T-helper 9 cell (primary cell): ENCODE results near the gene AANAT.
A peak's percentile ranks its signal among the peaks of the same experiment; 100 is the strongest.
"Not testable (repeated sequence)": the region's sequence is repeated elsewhere in the genome, so short reads cannot be mapped to it uniquely, and the experiment has no call there.

ENCODE experiments used
- DNase-seq: peaks from one replicate; pipeline ENCODE4 v3.0.0-alpha.2; 2020

Gene AANAT

GRCh38 chr17:76508472-76509063 is 41.2 kb downstream of the AANAT start:
- DNase-seq: not testable (repeated sequence)

DNA sequence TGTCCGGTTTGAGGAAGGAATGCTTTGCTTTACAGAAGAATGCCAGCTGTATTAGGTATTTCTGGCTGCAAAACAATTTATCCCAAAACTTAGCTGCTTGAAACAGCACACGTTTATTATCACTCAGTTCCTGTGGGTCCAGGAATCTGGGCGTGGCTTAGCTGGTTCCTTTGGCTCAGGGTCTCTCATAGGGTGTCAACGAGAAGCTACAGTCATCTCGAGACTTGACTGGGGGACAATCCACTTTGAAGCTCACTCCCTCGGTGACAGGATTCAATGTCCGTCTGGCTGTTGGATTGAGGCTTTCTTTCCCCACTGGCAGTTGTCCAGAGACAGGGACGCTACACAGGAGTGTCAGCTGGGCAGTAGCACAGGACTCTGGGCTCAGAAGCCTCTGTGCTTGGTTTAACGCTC is 43.4 kb downstream of the AANAT start:
- no peak for DNase-seq

DNA sequence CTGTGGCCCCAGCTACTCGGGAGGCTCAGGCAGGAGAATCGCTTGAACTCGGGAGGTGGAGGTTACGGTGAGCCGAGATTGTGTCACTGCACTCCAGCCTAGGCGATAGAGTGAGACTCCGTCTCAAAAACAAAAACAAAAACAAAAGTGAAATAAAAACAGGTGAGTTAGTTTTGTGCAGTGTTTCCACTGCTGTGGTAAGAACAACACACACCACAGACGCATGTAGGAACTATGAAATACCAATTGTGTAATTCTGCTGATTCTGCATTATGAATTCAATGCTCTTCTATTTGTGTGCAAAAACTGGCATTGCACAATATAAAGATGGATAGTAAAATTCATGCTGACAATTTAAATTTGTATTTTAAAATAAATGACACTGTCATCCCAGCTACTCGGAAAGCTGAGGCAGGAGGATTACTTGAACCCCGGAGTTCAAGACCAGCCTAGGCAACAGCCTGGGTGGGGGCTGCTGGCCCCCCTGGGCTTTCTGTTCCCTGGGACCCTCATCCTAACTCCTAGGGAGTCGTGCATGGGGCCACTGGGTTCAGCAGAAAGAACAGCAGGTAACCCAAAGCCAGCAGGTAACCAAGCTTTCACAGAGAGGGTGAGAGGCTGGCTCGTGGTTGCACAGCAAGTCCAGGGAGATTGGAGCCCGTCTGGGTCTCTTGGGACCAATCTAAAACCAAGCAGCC is 44.4 kb downstream of the AANAT start:
- no peak for DNase-seq

DNA sequence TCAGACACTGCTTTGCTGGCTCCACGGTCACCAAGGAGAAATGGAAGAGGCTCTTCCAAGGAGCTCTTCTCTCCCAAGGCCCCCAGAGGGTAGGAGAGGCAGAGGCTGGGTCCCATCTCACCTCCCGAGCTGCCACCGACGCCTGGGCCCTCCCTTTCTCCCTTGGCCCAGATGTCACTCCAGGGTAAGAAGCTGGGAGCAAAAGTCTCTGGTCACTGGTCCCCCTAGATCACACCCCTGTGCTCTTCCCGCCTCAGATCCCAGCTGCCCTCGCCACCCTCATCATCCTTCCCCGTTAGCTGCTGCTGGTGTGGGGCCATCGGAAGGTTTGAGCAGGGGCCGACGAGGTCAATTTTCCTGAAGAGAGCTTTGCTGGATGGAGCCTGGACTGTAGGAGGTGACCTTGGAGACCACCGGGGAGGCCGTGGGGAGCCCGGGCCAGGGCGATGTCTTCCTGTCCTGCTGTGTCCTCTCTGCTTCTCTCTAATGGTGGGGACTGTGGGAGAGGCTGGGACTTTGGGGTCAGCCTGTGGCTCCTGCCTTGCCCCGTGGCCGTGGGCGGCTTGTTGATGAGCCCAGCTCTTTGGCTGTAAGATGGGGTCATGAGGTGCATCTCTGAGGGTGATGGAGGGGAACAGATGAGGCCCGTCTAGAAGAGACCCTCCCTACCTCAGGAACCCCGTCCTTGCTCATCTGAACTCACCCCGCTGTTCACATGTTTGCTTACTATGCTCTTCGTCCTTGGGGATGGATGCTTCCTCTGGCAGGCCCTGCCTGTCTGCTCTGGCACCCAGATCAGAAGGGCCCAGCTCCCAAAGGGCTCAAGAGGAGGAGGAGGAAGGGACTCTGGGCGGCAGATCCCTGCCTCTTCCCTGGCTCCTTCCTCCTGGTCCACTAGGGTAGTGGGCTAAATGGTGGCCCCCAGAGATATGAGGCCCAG is 45.2 kb downstream of the AANAT start:
- no peak for DNase-seq

- no peak for DNase-seq
Observed at GRCh38 chr17:76513306-76513692, 45.9 kb downstream of the AANAT start.

GRCh38 chr17:76514355-76514754 is 47.0 kb downstream of the AANAT start:
- not testable (repeated sequence) for DNase-seq

DNA sequence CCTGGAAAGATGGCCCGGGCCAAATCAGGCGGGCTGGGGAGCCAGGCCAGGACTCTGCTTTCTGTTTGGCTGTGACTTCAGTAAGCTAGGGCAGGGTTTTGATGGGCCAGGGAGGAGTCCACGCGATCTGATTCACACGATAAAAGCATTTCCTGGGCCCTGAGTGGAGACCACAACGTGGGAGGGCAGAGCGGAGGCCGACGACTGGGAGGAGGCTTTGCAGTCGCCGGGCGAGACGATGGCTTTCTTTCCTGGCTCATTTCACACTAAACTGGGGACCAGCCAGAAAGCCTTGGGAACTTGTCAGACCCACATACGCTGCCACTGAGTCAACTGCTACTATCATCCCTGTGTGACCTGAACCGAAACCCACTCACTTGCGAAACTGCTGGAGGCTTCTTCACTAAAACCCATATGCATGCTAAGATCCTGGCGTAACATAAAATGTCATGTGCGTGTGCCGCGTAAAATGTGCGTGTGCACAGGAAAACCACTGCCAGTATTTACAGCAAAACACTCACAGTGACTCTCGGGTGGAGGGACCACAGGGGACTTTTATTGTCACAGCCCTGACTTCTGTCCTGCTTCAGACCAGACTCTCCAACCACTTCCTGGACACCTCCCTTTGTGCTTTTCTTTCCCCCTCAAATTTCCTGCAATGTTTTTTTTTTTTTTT is 48.0 kb downstream of the AANAT start:
- DNase-seq: peak; percentile 73

DNA sequence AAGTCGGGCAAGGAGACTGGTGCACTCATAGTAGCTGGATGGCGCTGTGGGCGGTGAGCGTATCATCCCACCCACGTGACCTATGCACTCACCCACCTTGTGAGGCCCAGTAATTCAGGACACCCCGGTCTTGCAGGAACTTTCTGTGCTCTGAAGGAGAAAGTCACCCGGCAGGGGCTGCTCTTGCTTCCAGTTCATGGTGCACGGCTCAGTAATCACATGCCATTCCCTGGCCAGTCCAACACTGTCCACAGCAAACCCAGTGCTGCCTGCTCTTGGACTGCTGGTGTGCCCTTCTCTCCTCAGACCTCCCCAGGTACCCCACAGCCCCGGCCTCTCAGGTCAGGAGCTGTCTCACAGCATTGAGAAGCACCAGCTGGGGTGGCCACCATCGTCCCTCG is 50.2 kb downstream of the AANAT start:
- DNase-seq: no peak

DNA sequence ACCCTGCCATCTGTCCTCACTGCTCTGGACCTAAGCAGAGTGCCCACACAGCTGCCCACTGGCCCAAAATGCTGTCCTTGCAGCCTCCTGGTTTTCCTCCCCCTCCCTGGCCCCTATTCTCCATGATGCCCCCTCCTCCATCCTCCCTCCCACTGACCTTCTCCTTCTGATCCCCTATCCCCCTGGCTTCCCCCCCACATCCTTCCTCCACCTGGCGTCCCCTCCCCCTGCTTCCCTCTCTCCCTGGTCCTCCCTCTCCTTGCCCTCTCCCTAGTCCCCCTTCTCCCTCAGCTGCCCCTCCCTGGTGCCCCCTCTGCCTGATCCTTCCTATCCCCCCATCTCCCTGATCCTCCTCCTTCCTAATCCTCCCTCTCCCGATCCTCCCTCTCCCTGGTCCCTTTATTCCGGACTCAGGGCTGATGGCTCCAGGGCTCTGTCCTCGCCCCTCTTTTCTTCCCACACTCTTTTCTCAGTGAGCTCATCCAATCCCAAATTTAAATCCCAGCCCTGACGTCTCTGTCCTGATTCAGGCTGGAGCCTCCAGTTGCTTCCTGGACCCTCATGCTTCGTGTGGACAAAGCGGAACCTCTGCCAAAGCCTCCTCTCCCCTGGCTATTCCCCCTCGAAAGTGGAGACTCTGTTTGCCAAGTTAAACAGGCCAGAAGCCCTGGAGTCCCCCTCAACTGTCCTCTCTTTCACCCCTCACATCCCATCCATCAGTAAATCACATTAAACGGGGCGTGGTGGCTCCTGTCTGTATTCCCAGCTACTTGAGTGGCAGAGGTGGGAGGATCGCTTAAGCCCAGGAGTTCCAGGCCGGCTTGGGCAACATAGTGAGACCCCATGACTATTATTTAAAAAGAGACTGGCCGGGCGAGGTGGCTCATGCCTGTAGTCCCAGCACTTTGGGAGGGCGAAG is 51.9 kb downstream of the AANAT start:
- no peak for DNase-seq
